T follicular helper cell (primary cell): Measurements from ENCODE around the gene AAMDC.

Source experiments
- DNase-seq: peaks from one replicate; pipeline ENCODE4 v3.0.0-alpha.2; 2020; ENCODE audit warnings: low read depth
- total RNA-seq, 2 experiments: gene quantifications; one replicate each; lab custom pipeline; 2026; lab: John Stamatoyannopoulos, UW

AAMDC gene
- 1.8 to 4.6 reads per million in 2 experiments for total RNA-seq

DNA sequence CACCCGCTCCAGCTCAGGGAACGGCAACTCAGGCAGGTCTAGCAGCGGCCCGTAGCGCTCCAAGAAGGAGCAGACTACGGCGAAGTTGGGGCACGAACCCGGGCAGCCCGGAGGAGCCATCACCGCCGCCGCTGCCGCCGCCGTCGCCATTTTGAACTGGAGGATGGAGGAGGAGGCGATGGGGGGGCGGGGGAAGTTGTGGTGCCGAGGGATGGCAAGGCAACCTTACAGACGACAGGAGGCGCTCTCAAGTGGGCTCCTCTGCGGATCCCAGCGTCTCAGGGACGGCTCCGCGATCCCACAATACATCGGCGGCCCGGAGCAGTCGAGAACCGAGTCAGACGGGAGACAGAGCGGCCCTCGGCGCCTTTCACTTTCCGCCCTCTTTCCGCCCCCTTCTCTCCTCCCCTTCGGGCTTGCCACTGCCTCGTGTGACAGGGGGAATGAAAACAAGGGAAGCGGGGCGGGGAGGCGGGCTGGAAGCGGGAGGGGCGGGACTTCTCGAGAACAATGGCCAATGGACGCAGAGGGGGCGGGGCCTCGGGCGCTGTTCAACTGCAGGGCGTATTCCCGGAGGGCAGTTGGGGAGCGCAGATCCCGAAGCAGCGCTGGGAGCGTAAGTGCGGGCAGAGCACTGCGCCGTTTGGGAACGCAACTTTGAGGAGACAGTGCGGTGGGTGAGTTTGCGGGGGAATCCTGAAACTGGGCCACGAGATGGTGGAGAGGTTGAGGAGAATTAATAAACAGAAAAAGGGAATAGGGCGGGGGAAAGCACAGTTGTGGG is at the start of gene AAMDC, which contains the start of gene RSF1:
Gene AAMDC (plus strand): TSS at position 580 of the 784 bp plus-strand sequence. CDS start 21,353 bp downstream, outside the sequence.
Gene RSF1 (minus strand): TSS at position 158 of the 784 bp plus-strand sequence. CDS start 8 bp downstream, at position 150.
- peak; percentile 97 for DNase-seq

DNA sequence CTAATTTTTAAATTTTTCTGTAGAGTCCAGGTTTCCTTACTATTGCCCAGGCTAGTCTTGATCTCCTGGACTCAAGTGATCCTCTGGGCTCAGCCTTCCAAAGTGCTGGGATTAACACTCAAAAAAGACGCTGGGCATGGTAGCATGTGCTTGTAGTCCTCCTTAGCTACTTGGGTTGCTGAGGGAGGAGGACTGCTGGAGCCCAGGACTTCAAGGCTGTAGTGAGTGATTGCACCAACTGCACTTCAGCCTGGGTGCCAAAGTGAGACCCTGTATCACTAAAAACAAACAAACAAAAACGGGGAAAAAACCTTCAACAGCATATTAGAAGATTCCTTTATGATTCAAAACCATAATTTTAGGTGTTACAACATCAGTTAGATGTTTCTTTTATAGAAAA is 45.0 kb upstream of the AAMDC start:
- DNase-seq: no peak

DNA sequence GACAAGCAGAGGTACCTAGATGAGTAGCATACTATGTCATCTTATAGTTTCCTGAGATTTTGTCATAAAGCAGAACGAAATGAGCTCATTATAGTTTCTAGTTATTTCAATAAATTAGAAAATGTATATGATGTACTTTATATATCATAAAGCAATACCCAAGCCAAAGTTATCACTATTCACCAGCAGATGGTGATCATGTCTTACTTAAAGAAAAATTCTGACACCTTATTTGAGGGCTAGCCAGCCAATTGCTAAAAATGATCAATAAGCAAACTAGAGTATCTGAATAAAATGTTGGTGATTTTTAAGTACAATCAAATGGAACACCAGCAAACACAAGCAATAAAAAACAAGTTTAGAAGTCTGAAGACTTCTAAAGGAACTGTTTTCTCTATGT is 44.5 kb upstream of the AAMDC start:
- DNase-seq: no peak

DNA sequence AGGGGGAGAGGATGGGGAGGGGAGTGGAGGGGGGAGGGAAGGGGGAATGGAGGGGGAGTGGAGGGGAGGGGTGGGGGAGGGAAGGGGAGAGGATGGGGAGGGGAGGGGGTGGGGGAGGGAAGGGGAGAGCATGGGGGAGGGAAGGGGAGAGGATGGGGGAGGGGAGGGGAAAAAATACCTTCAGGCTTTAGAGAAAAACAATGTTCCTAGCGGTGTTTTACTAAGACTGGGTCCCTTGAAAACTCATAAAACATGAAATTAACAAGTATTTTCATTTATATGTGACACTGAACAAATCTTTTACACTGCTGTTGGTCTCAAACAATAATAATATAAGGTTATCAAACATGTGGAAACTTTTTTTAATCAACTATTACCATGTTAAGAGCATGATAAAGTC is 42.8 kb upstream of the AAMDC start:
- DNase-seq: no peak

DNA sequence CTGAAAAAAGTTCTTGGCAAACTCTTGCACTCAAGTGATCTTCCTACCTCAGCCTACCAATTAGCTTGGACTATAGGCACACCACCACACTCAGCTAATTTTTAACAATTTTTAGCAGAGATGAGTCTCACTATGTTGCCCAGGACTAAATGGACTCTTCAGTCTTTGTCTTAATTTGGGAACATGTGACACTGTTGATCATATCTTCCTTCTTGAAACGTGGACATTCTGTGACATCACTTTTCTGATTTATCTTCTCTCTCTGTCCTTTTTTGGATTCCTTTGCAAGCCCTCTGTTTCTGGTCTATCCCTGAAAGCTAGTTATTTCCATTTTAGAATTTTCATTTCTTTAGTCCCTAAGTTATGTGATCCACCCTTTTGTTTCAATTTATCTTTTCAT is 42.4 kb upstream of the AAMDC start:
- DNase-seq: no peak

DNA sequence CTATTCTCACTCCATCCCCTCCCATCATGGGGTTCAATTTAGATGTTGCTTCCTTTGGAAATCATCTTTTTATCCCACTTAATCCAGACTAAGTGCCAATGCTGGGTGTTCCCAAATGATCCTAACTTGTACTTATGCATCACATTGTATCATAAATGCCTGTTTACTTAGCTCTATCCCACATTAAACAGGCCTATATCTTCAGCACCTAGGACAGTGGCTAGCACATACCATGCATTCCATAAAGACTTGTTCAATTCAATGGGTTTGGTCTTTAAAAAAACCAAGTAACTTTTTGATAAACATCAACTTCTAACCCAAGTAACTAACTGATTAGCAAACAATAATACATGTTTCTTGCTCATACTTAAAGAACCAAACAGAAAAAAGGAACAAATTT is 41.0 kb upstream of the AAMDC start:
- DNase-seq: no peak

DNA sequence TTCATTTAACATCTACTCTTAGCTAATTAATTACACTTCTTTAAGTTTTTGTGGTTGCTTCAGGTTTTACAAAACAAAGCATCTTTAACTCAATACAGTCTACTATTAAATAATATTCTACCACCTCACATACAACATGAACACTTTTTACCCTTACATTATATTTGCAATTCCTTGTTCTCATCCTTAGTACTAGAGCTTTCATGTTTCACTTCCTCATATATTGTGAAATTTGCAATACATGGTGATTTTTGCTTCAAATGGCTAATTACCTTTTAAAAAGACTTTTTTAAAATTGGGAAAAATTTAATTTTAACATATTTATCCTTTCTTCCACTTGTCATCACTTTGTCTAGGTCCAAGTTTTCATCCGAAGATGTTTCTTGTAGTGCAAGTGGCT is 37.9 kb upstream of the AAMDC start:
- DNase-seq: no peak

DNA sequence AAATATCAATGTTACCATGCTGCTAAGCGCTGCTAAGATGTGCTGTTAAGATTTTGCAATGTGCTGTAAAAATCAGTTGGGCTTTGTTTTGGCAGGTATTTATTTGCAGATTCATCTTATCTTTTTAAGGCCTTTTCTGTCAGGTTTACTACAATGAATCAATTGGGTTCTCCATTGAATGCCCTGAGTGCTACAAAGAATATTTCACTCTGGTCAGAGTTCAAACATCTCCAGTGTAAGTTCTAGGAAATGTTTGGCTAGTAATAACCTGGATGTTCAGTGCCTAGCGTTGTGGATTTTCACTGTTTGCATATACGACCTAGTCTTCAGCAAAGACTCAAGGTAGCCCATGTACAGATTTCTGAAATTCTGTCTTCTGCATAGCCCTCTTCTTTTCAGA is 36.4 kb upstream of the AAMDC start:
- no peak for DNase-seq

DNA sequence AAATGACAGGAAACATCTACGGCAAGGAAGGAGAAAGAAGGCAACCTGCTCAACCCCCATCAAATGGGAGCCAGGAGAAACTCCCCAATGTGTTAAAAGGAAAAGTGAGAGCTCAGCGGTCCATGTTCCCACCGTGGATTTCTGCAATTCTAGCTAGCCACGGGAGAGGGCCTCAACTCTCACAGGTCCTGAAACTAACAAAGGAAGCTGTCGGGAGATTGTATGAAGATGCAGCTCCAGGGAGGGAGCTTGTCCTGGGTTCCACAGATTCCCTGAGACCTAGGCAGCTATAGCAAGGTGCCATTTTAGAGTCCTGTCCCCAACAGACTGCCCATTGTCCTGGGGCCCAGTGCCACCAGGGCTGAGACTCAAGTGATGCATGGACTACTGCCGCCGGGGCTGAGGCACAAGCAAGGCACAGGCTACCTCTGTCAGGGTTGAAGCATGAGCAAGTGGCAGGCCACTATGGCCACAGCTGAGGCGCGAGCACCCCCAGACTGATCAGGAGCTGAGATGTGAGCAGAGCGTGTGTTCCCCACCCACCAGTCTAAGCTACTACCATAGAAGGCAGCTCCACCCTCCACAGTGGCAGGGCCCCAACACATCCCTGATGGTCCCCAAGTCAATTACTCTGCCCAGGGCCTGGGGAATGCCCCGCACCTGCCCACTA is 31.7 kb upstream of the AAMDC start:
- no peak for DNase-seq

DNA sequence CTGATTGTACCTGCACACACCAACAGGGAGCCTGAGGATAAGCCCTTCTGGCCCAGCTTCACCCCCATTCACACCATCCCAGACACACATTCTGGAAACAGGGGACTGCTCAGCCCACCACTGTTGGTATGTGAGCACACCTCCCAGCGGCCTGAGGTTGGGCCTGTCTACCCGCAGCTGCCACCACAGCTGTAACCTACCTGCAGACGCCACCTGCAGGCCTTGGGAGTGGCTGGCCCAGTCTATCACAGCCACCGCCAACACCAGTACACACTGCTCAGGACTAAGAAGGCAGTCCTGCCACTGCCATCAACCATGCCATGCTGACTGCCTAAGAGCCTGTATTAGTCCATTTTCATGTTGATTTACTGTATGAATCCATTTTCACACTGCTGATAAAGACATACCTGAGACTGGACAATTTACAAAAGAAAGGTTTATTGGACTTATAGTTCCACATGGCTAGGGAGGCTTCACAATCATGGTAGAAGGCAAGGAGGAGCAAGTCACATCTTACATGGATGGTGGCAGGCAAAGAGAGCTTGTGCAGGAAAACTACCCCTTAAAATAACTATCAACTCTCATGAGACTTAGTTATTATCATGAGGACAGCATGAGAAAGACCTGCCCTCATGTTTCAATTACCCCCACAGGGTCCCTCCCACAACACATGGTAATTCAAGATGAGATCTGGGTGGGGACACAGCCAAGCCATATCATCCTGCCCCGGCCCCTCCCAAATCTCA is 31.0 kb upstream of the AAMDC start:
- DNase-seq: no peak

DNA sequence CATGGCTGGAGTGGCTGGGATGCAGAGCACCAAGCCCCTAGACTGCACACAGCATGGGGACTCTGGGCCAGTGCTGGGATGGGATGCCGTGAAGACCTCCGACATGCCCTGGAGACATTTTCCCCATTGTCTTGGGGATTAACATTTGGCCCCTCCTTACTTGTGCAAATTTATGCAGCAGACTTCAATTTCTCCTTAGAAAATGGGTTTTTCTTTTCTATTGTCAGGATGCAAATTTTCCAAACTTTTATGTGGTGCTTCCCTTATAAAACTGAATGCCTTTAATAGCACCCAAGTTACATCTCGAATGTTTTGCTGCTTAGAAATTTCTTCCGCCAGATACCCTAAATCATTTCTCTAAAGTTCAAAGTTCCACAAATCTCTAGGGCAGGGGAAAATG is 29.6 kb upstream of the AAMDC start:
- no peak for DNase-seq

DNA sequence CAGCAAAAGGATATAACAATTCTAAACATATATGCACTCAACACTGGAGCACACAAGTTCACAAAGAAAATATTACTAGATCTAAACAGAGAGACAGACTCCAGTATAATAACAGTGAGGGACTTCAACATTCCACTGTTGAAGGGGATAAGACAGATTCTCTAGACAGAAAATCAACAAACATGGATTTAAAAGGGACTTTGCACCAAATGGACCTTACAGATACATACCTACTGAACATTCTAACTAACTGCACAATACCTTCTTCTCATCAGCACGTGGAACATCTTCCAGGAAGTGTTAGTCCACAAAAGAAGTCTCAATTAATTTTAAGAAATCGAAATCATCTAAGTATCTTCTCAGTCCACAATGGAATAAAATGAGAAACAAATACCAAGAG is 27.0 kb upstream of the AAMDC start:
- DNase-seq: no peak

DNA sequence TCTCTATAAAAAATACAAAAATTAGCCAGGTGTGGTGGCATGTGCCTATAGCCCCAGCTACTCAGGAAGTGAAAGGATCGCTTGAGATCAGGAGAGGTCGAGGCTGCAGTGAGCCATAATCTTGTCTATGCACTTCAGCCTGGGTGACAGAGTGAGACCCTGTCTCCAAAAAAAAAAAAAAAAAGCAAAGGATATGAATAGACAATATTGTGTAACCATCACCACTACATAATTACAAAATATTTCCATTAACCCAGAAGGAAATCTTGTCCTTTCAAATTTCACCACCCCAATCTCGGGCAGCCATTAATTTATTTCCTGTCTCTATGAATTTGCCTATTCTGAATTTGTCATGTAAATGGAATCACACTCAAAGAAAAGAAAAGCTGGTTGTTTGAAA is 21.6 kb upstream of the AAMDC start:
- DNase-seq: no peak

DNA sequence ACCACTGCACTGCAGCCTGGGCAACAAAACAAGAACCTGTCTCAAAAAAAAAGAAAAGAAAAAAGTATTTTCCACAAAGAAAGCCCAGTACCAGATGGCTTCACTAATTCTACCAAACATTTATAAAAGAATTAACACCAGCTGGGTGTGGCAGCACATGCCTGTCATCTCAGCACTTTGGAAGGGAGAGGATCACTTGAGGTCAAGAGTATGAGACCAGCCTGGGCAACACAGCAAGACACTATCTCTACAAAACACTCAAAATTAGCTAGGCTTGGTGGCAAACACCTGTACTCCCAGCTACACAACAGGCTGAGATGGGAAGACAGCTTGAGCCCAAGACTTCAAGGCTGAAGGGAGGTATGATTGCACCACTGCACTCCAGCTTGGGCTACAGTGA is 20.5 kb upstream of the AAMDC start:
- DNase-seq: no peak

DNA sequence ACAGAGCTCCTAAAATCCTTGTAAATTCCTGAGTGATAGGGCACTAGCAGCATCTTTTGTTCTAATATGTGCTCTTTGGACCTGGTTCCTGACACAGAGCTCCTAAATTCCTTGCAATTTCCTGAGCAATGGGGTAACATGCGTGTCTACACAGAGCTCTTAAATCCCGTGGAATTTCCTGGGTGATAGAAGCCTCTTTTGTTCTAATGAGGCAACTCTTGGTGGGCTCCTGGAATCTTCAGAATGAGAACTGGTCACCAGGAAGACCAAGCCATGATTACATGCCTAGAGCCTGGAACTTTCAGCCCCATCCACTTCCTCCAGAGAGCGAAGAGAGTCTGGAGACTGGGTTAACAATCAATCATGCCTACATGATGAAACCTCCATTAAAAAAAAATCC is 19.5 kb upstream of the AAMDC start:
- no peak for DNase-seq

DNA sequence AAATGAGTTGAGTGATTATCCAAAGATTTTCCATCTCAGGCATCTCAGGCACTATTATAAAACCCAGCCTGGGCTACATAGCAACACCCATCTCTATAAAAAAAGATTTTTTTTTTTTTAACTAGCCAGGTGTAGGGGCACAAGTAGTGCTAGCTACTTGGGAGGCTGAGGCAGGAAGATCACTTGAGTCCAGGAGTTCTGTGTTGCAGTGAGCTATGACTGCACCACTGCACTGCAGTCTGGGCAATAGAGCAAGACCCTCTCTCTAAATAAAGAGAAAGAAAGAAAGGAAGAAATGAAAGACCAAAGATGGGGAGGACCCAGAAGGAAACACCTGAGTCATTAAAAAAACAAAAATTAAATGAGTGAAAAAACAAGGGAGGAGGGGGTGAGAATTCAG is 14.5 kb upstream of the AAMDC start:
- DNase-seq: no peak

DNA sequence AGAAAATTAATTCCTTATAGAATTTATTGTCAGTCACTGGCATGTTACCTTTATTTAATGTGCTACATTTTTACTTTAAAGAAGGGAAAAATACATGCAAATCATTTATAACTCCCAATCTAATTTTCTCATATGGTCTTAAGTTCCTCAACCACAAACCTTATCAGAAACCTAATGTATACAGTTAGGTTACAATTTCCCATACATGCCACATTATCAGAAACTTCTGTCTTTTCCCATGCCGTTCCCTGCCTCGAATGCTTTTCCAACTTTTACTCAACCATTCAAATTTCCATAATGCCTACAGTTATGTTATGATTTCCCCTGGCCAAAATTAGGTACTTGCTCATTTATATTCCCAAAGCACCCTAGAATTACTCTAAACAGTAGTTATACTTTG is 14.0 kb upstream of the AAMDC start:
- no peak for DNase-seq

DNA sequence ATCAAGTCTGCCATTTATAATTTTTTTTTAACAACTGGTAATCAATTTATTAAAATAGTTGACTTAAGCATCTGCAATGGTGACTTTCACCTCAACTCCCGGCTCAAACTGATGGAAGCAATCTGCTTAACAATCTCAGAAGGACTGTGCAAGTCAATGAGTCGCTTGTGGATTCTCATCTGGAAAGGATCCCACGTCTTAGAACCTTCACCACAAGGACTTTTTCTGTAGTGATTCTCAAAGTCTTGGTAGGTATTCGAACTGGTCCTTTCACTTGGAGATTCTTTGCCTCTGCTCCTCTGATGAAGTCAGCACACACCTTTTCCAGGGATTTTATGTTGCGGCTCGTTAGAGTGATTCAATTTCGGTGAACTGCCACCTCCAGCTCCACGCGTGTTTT is 7.7 kb upstream of the AAMDC start:
- DNase-seq: no peak

DNA sequence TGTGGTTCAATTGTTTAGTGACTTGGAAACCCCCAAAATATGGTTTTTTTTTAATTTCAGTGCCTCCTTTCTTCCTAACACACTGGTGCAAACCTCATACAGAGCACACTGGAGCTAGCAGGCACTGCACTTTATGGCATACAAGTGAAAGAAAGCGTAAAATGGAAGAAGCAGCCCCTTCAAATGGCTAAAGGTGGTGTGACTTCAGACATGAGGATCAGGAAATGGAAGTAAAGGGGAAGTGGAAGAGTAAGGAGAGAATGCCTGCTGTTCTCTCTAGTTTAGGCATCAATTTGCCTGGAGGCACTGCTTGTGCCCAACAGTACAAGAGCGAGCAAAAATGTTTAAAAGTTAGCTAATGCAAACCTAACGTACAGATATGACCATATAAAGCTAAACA is 6.1 kb upstream of the AAMDC start:
- DNase-seq: no peak

DNA sequence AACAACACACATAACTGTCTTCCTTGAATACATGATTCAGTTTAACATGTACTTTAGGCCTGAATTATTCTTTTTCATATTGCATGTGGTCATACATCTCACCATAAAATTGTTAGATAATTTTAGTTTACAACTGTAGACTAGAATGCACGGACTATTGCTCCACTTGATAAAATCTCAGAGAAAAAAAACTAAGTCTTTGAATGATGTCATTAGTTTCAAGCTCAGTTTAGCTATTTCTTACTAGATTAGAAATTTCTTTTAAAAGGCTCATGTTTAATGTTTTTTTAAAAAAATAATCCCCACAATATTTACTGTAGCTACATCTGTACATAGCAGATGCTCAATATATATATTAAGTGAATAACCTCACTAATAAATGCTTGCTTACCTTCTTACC is 5.5 kb upstream of the AAMDC start:
- no peak for DNase-seq

DNA sequence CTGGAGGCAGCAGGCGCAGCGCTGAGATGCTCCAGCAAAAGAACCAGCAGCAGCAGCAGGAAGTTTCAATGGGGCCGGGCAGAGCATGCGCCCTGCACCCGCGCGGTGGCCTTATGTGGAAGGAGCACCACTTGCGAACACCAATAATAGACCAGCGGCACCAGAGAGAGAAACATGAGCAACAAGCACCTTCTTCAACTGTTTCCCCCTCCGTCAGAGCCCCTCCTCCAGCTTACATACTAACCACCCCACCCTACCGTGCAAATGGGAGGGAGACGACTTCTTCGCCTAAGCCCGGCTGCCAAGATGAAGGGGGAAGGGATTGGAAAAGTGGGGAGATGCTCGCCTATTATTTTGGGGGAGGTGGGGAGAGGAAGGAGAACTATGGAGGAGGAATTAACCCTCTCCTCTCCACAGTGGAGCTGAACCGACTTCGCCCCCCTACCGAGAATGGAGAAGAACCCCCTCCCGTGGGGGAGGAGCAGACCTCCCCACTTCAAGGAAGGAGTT is 1.5 kb upstream of the AAMDC start:
- DNase-seq: peak; percentile 80

DNA sequence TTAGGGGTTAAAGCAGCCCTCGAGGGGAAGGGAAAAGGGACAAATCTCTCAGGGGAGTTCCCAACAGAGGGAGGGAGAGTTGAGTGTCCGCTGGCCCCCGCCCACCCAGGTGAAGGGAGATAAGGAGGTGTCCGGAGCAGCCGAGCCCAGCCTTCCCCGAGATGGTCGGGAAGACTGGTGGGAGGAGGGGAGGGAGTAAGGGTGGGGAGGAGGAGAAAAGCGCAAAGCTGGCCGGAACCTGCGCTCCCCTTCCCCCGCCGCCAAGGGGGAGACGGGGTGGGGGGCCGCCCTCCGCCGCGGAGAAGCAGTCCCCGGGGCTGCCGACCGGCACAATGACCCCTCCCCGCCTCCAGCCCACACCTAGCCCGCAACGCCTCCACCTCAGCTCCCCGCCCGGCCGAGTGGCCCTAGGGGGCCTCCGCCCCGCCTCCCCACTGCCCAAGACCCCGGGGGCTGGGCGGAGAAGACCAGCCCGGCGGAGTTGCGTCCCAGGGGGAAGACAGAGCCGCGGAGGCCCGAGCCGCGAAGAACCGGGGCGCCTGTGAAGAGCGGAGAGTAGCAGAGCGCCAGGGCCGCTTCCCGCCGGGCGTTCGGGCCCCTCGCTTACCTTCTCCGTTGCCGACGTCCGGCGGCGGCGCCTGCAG is 901 bp upstream of the AAMDC start:
- peak; percentile 14 for DNase-seq
